Right atrium auricular region (tissue), 2 donors: ENCODE measurements around the gene NXPH1. TPM values are rescaled to one million over a fixed set of nuclear protein-coding genes. Genes with fewer than 3 reads are reported as not detected.

Experiments
- DNase-seq: peaks from one replicate; pipeline ENCODE4 v3.0.0-alpha.2; 2019; ENCODE audit warnings: low spot score
- H3K27ac ChIP-seq, 2 donors: fragments of 200-600 bp; sonication (generic); 1 replicate in 1 of 2; 2 replicates in 1 of 2; pipeline ENCODE4 v1.5.1; 2016 to 2019
- H3K27me3 ChIP-seq, 2 donors: fragments of 200-600 bp; sonication (generic); one replicate each; pipeline versions ENCODE4 v1.5.1 to v1.6.0; 2017 to 2019
- H3K36me3 ChIP-seq: fragments of 200-600 bp; sonication (generic); one replicate; pipeline ENCODE4 v1.5.1; 2016
- H3K4me1 ChIP-seq, 2 donors: fragments of 200-600 bp; sonication (generic); one replicate each; pipeline versions ENCODE4 v1.5.1 to v1.6.0; 2017 to 2019
- H3K4me3 ChIP-seq, 2 donors: fragments of 200-600 bp; sonication (generic); 1 replicate in 1 of 2; 2 replicates in 1 of 2; pipeline ENCODE4 v1.5.1; 2017 to 2019; ENCODE audit warnings: mild to moderate bottlenecking in 1 of 2, moderate library complexity in 1 of 2
- H3K9me3 ChIP-seq, 2 donors: fragments of 200-600 bp; sonication (generic); one replicate each; pipeline ENCODE4 v1.5.1; 2019
- total RNA-seq, 2 donors: library from RNA; depleted of rRNA; stranded (reverse); fragments of >200 nt; gene quantifications; one replicate each; pipeline ENCODE4 v1.1.0, GENCODE V29; 2016
- TF ChIP-seq, protein P1 (sequence below), 2 donors: fragments of 200-600 bp; sonication (generic); IDR thresholded peaks; one replicate each; pipeline ENCODE4 v1.5.1; 2019; ENCODE audit warnings: antibody characterized with exemption in 2 of 2

The NXPH1 gene
- total RNA-seq, 2 donors from 2014 or later, result not detected

DNA sequence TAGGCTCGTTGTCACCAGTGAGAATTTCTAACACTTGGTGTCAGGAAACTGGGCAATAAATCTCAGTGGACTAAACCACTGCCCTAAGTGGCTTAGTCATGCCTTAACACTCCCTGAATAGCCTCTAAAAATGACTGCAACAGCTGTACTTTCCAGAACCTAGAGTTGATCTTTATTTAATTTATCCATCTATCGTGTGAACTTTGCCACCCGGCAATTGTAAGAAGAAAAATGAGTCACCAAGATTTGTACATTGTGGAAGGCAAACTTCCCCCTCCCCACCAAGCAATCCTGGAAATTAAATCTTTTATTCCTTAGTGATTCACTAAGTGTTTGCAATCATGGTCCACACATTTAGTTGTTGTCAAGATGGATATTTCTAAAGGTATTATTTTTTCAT is 47.1 kb downstream of the NXPH1 start:
- H3K4me1 ChIP-seq, result no peaks in the 10 kb centered on the region
- peaks cover 3 to 13% of the 10 kb centered on the region in 2 donors for H3K9me3 ChIP-seq
- H3K27ac ChIP-seq, result no peak overlapping the region
- no peaks in the 10 kb centered on the region for H3K36me3 ChIP-seq
- H3K4me3 ChIP-seq, result no peak overlapping the region
- TF ChIP-seq, protein P1, sequence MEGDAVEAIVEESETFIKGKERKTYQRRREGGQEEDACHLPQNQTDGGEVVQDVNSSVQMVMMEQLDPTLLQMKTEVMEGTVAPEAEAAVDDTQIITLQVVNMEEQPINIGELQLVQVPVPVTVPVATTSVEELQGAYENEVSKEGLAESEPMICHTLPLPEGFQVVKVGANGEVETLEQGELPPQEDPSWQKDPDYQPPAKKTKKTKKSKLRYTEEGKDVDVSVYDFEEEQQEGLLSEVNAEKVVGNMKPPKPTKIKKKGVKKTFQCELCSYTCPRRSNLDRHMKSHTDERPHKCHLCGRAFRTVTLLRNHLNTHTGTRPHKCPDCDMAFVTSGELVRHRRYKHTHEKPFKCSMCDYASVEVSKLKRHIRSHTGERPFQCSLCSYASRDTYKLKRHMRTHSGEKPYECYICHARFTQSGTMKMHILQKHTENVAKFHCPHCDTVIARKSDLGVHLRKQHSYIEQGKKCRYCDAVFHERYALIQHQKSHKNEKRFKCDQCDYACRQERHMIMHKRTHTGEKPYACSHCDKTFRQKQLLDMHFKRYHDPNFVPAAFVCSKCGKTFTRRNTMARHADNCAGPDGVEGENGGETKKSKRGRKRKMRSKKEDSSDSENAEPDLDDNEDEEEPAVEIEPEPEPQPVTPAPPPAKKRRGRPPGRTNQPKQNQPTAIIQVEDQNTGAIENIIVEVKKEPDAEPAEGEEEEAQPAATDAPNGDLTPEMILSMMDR (IDR thresholded peaks at IDR 0.05), result no peak
- H3K27me3 ChIP-seq, result no peaks in the 10 kb centered on the region
- no peak for DNase-seq

DNA sequence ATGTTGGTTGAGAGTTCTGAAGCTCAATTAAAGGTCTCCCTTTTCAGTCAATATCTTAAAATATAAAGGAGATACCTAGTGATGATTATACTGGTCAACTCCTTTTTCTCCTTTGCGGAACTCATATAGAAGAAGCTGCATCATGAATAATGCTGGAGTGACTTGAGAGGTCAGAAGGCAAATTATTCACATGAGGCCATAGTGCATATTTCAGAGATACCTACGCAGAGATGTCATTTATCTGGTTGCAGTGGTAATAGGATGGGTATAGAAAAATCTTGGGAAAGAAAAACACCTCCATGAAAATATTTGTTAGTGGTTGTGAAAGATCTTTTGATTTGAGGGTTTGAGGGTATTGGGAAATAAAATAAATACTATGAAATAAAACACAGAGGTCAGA is 47.7 kb downstream of the NXPH1 start:
- Histone ChIP-seq H3K27ac (no peak overlapping the region), H3K27me3 (no peaks in the 10 kb centered on the region), H3K9me3 (peaks cover 3 to 13% of the 10 kb centered on the region in 2 donors), H3K4me3 (no peak overlapping the region), H3K4me1 (no peaks in the 10 kb centered on the region), H3K36me3 (no peaks in the 10 kb centered on the region)
- DNase-seq, result no peak
- TF ChIP-seq, protein P1 (IDR thresholded peaks at IDR 0.05), result no peak

DNA sequence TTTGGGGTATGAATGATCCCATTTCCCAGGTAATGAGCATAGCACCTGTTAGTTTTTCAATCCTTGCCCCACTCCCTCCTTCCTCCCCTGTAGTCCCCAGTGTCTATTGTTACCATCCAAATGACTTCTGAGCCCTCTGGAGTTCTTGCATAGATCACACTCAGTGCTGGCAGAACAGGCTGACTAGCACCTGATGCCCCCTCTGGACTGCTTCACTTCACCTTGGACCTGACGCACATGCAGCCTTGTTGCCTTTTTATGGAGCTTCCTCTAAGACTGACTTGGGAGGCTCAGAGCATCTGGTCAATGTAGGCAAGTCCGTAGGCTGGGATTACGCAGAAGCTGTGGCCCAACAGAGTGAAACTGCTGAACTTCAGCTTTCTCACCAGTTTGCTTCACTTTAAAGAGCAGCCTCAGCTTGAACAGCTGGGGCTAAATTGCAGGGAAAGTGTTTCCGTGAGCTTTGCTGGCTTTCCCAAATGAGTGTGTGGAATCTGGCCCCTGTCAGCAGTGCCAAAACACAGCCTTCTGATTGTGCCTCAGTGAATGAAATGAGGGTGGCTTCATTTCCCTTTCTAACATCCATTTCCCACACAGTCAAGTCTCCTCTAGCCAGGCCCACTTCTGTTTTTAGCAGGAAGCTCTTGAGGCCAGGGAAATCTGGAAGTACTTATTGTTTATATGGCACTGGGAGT is 48.5 kb downstream of the NXPH1 start:
- H3K27ac ChIP-seq, result no peak overlapping the region
- H3K9me3 ChIP-seq, result peaks cover 3 to 13% of the 10 kb centered on the region in 2 donors
- no peaks in the 10 kb centered on the region for H3K4me1 ChIP-seq
- no peaks in the 10 kb centered on the region for H3K36me3 ChIP-seq
- H3K27me3 ChIP-seq, result no peaks in the 10 kb centered on the region
- TF ChIP-seq, protein P1 (IDR thresholded peaks at IDR 0.05), result no peak
- no peak for DNase-seq
- H3K4me3 ChIP-seq, result no peak overlapping the region

DNA sequence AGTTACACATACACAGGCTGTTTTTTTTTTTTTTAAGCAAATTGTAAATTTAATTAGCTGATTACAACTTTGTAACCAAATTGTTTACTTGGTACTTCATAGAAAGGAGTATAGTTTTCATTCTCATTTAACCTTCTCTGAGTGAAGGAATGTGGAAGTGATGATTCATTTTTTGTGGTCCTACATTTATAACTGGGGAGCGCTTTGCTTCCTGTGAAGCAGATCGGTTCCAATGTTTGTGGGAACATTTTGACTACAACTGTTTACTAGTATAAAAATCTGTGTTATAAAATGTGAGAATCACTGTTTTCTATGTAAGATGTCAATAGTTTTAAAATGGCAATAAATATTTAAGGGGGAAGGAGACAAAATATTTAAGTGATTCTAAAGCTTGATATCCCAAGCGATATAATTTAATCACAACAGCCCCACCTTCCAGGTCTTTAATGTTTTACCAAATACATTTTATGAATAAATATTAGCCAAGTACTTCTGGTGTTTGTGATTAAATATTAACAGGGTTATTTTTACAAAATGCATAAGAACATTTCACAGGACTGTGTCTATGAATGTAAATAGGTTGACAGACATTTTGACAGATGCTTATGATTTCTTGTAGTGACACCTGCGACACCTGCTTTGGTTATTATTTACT is 57.1 kb downstream of the NXPH1 start:
- Histone ChIP-seq H3K36me3 (no peaks in the 10 kb centered on the region), H3K27me3 (no peaks in the 10 kb centered on the region), H3K27ac (no peak overlapping the region), H3K4me1 (no peaks in the 10 kb centered on the region), H3K9me3 (no peaks in the 10 kb centered on the region), H3K4me3 (no peak overlapping the region)
- DNase-seq, result no peak
- TF ChIP-seq, protein P1 (IDR thresholded peaks at IDR 0.05), result no peak

DNA sequence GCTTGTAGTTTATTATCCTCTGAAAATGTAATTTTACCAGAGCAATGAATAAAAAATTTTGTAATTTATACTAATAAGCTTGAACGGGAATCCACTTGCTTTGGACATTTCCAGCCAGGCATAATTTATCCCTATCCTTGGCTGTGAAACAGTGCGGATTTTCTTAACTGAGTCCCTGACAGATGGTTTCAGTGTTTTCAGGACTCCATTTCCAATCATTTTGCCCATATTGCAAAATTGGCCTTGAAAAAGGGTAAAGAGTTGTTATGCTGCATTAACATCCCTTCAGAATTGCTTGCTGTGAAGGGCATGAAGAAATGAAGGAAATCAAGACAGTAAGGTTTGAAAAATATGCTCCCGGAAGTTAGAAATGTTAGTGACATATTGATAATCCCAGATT is 57.7 kb downstream of the NXPH1 start:
- no peaks in the 10 kb centered on the region for H3K36me3 ChIP-seq

More for the DNA sequence above, 57.7 kb downstream of the NXPH1 start:
- no peaks in the 10 kb centered on the region for H3K9me3 ChIP-seq
- no peak overlapping the region for H3K4me3 ChIP-seq
- H3K27ac ChIP-seq, result no peak overlapping the region
- no peak for DNase-seq
- H3K27me3 ChIP-seq, result no peaks in the 10 kb centered on the region
- TF ChIP-seq, protein P1 (IDR thresholded peaks at IDR 0.05), result no peak
- no peaks in the 10 kb centered on the region for H3K4me1 ChIP-seq
